Glutamatergic neuron (in vitro differentiated cells): ENCODE results near the gene CTNND2. TPM values are rescaled to one million over a fixed set of nuclear protein-coding genes. Genes with fewer than 3 reads are reported as not detected.

Source experiments
- DNase-seq: peaks from one replicate; pipeline ENCODE4 v3.0.0; 2022
- H3K27ac Mint-ChIP-seq: one replicate; pipeline ENCODE4 v1.8.0; 2020; ENCODE audit warnings: mild to moderate bottlenecking, mixed read lengths, inconsistent platforms; ENCODE audit not compliant: unreplicated experiment
- H3K27me3 Mint-ChIP-seq: one replicate; pipeline ENCODE4 v1.8.0; 2020; ENCODE audit warnings: mild to moderate bottlenecking, moderate library complexity, mixed read lengths, inconsistent platforms; ENCODE audit not compliant: unreplicated experiment
- H3K36me3 Mint-ChIP-seq: one replicate; pipeline ENCODE4 v1.8.0; 2020; ENCODE audit warnings: mild to moderate bottlenecking, mixed read lengths, inconsistent platforms; ENCODE audit not compliant: unreplicated experiment
- H3K4me1 Mint-ChIP-seq: one replicate; pipeline ENCODE4 v1.8.0; 2020; ENCODE audit warnings: mild to moderate bottlenecking, low read depth, mixed read lengths, inconsistent platforms; ENCODE audit not compliant: unreplicated experiment
- H3K4me3 Mint-ChIP-seq: one replicate; pipeline ENCODE4 v1.8.0; 2020; ENCODE audit warnings: mild to moderate bottlenecking, mixed read lengths, inconsistent platforms; ENCODE audit not compliant: unreplicated experiment
- H3K9me3 Mint-ChIP-seq: one replicate; pipeline ENCODE4 v1.8.0; 2020; ENCODE audit warnings: mild to moderate bottlenecking, moderate library complexity, mixed read lengths, inconsistent platforms; ENCODE audit not compliant: unreplicated experiment
- CTCF ChIP-seq: fragments of 200-600 bp; sonication (generic); IDR thresholded peaks from one replicate; pipeline ENCODE4 v1.5.0; 2021; ENCODE audit not compliant: partially characterized antibody, unreplicated experiment
- total RNA-seq: library from RNA; stranded (reverse); fragmentation: NEBNext Ultra II Directional; extraction: Animal tissue kit (Norgen Biotek cat#: 25700); gene quantifications from one replicate; pipeline ENCODE4 v1.2.1, GENCODE V29; 2021; ENCODE audit not compliant: unreplicated experiment

CTNND2 gene
- total RNA-seq, 1 donor from 2014 or later = 134 TPM

DNA sequence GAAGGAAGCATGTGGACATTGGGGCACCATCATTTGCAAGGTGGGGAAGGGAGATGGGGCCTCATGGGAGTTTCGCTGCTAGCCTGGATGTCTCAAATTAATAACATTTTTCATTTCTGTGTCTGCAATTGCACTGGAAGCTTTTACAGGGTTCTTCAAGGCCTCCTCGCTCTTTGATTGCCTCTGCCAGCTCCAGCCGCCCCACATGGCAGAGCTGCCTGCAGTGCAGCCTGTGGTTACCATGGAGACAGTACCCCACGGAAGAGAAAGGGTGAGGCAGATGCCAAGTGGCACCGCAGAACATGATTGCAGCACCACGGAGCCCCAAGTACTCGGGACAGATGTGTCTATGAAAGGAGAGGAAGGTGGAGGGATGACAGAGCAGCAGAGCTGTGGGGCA, 25.4 kb downstream of the CTNND2 start:
- Mint-ChIP-seq H3K27me3 (peaks cover 6% of the 10 kb centered on the region), H3K4me1 (peaks cover 9% of the 10 kb centered on the region), H3K9me3 (peaks cover 2% of the 10 kb centered on the region), H3K27ac (no peak overlapping the region), H3K36me3 (no peaks in the 10 kb centered on the region), H3K4me3 (no peak overlapping the region)
- TF ChIP-seq CTCF = no peak
- DNase-seq = no peak

- no peak for TF ChIP-seq CTCF
- no peaks in the 10 kb centered on the region for H3K9me3 Mint-ChIP-seq
- no peak overlapping the region for H3K4me3 Mint-ChIP-seq
- H3K36me3 Mint-ChIP-seq = no peaks in the 10 kb centered on the region
- H3K27ac Mint-ChIP-seq = no peak overlapping the region
- peaks cover 1% of the 10 kb centered on the region for H3K27me3 Mint-ChIP-seq
- DNase-seq = no peak
- H3K4me1 Mint-ChIP-seq = peaks cover 6% of the 10 kb centered on the region
These were observed 30.7 kb downstream of the CTNND2 start for GRCh38 chr5:11873587-11873986.

DNA sequence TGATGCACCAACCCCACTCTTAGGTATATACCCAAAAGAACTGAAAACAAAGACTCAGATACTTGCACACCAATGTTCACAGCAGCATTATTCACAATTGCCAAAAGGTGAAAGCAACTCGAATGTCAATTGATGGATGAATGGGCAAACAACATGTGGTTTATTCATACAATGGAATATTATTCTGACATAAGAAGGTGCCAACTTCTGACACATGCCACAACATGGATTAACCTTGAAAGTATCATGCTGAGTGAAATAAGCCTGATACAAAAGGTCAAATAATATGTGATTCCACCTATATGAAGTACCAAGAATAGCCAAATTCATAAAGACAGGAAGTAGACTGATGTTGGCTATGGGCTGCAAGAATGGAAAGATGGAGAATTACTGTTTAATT, 35.0 kb downstream of the CTNND2 start:
- no peak for TF ChIP-seq CTCF
- H3K4me1 Mint-ChIP-seq = peaks cover 8% of the 10 kb centered on the region
- H3K4me3 Mint-ChIP-seq = no peak overlapping the region
- H3K27me3 Mint-ChIP-seq = no peaks in the 10 kb centered on the region
- no peak for DNase-seq
- no peak overlapping the region for H3K27ac Mint-ChIP-seq
- H3K9me3 Mint-ChIP-seq = no peaks in the 10 kb centered on the region
- peaks cover 3% of the 10 kb centered on the region for H3K36me3 Mint-ChIP-seq

DNA sequence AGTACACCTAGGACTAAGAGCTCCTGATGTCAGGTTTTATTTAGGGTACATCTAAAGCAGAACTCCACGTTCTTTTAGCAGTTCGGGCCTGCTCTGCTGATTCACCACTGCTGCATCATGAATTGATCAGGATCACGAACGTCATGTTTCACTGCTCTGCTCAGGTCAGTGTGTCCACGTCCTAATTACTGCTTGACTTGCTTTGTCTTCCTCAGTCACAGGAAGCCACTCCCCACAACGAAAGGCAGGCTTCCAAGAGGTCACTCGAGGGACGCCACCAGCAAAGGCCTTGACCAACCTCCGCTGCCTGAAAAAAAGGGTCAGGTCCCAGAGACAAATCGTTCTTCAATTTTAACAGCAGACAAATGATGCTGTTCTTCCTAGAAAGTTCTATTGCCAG, 40.3 kb downstream of the CTNND2 start:
- H3K36me3 Mint-ChIP-seq = peaks cover 3% of the 10 kb centered on the region
- no peak overlapping the region for H3K27ac Mint-ChIP-seq
- H3K4me1 Mint-ChIP-seq = peaks cover 9% of the 10 kb centered on the region
- H3K27me3 Mint-ChIP-seq = no peaks in the 10 kb centered on the region
- peaks cover 2% of the 10 kb centered on the region for H3K9me3 Mint-ChIP-seq
- TF ChIP-seq CTCF = no peak
- no peak for DNase-seq
- H3K4me3 Mint-ChIP-seq = no peak overlapping the region

- H3K27ac Mint-ChIP-seq = no peak overlapping the region
- H3K4me1 Mint-ChIP-seq = peaks cover 4% of the 10 kb centered on the region
- no peaks in the 10 kb centered on the region for H3K36me3 Mint-ChIP-seq
- DNase-seq = no peak
- no peaks in the 10 kb centered on the region for H3K27me3 Mint-ChIP-seq
- no peaks in the 10 kb centered on the region for H3K9me3 Mint-ChIP-seq
- no peak for TF ChIP-seq CTCF
- no peak overlapping the region for H3K4me3 Mint-ChIP-seq
These were observed 46.9 kb downstream of the CTNND2 start for GRCh38 chr5:11857391-11857790.
